Measurements from ENCODE around the gene MKNK2.
A peak's percentile ranks its signal among the peaks of the same experiment; 100 is the strongest.
"Not testable (repeated sequence)": the region's sequence is repeated elsewhere in the genome, so short reads cannot be mapped to it uniquely, and the experiment has no call there.

The MKNK2 gene

DNA sequence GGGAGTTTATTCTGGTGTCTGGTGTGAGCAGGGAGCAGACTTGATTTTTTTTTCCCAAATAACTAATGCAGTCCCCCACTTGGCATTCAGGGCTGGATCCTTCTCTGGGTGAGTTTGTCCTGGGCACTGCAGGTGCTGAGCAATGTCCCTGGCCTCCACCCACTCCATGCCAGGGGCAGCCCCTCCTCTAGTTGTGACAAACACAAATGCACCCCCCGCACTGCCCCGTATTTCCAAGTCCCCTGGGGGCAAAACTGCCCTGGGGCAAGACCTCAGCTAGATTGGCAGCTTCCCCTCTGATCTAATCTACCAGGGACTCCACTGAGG, 38.6 kb upstream of the MKNK2 start:
- Histone ChIP-seq H3K27me3 (ENCODE audit: insufficient read depth, low read length) (no peaks in the 10 kb centered on the region), H3K27ac (ENCODE audit: low read depth, low read length, poor library complexity, severe bottlenecking) (peak overlapping the region; percentile 98), H3K36me3 (ENCODE audit: insufficient read depth, low read length) (peaks cover 6% of the 10 kb centered on the region; the same call in 1 of the 2 replicates), H3F3A (ENCODE audit: insufficient read depth, low read length) (peaks cover 5% of the 10 kb centered on the region; the same call in 1 of the 2 replicates), H3K4me1 (ENCODE audit: insufficient read depth, low read length, severe bottlenecking) (peaks cover 83% of the 10 kb centered on the region), H4K20me1 (ENCODE audit: insufficient read depth, low read length) (no peaks in the 10 kb centered on the region), H3K9ac (ENCODE audit: low read length) (peak overlapping the region; percentile 37; the same call in 1 of the 2 replicates), H3K9me3 (ENCODE audit: low read length) (no peaks in the 10 kb centered on the region), H3K9me2 (ENCODE audit: low read depth, low read length) (no peaks in the 10 kb centered on the region), H3K4me2 (ENCODE audit: low read length) (peak overlapping the region; percentile 65), H3K4me3 (ENCODE audit: low read depth, low read length, poor library complexity, severe bottlenecking) (peak overlapping the region; percentile 36), H3K79me2 (ENCODE audit: insufficient read depth, low read length) (no peaks in the 10 kb centered on the region), H2AFZ (ENCODE audit: low read length) (no peak overlapping the region)
- TF ChIP-seq, protein P1, sequence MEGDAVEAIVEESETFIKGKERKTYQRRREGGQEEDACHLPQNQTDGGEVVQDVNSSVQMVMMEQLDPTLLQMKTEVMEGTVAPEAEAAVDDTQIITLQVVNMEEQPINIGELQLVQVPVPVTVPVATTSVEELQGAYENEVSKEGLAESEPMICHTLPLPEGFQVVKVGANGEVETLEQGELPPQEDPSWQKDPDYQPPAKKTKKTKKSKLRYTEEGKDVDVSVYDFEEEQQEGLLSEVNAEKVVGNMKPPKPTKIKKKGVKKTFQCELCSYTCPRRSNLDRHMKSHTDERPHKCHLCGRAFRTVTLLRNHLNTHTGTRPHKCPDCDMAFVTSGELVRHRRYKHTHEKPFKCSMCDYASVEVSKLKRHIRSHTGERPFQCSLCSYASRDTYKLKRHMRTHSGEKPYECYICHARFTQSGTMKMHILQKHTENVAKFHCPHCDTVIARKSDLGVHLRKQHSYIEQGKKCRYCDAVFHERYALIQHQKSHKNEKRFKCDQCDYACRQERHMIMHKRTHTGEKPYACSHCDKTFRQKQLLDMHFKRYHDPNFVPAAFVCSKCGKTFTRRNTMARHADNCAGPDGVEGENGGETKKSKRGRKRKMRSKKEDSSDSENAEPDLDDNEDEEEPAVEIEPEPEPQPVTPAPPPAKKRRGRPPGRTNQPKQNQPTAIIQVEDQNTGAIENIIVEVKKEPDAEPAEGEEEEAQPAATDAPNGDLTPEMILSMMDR (IDR thresholded peaks at IDR 0.05; ENCODE audit: low read length) = no peak
- TF ChIP-seq EZH2 (IDR thresholded peaks at IDR 0.05; ENCODE audit: borderline replicate concordance, low read length) = no peak

DNA sequence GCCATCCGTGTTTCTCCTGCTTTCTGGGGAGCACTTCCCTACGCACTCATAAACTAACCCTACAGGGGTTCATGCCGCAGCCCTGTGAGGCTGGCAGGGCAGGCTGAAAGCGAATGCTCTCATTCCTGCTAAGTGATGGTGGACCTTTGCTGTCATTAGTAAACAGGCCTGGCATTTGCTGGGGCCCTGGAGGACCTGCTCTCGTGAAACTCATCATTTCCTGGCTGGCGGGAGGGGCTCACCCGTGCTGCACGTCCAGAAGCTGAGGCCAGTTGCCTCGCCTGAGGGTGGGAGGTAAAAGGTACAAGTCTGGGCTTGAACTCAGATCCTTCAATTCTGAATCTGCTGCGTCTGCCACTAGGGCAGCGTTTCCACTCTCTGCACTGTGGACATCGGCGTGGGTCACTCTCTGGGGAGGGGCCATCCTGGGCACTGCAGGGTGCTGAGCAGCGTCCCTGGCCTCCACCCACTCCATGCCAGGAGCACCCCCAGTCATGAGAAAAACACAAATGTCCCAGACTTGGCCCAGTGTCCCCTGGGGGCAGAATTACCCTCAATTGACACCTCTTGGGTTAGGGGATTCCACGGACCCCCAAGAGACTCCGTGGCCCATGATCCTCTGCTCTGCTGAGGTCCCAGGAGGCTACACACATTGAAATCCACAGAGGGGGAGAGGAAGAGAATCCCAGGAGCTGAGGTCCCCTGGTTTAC, 38.1 kb upstream of the MKNK2 start:
- H3K4me1 ChIP-seq (ENCODE audit: insufficient read depth, low read length, severe bottlenecking) = peaks cover 80% of the 10 kb centered on the region
- peak overlapping the region; percentile 98 for H3K27ac ChIP-seq (ENCODE audit: low read depth, low read length, poor library complexity, severe bottlenecking)
- peak overlapping the region; percentile 65; the same call in 1 of the 2 replicates for H3K4me2 ChIP-seq (ENCODE audit: low read length)

DNA sequence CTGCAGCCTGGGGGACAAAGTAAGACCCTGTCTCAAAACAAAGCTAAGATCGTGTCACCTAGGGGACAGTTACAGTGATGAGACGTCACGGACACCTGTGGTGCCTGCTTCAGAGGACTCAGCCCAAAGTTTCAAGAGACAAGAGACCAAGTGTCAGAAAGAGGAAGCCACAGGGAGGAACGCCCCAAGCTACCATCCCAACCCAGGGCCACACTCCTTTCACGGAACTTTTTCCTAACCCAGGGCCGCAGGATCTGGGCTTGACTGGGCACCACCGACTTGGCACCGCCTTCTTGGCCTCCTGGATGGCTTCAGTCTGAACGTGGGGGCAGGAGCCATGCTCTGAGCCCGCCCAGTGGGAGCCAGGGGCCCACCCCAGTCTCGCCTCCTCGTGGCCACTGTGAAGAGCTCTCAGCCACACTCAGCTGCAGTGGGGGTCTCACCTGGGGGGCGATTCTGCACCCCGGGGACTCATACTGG, 36.6 kb upstream of the MKNK2 start:
- Histone ChIP-seq H3F3A (ENCODE audit: insufficient read depth, low read length) (peaks cover 5% of the 10 kb centered on the region; the same call in 1 of the 2 replicates), H4K20me1 (ENCODE audit: insufficient read depth, low read length) (no peaks in the 10 kb centered on the region), H3K9me2 (ENCODE audit: low read depth, low read length) (no peaks in the 10 kb centered on the region), H3K79me2 (ENCODE audit: insufficient read depth, low read length) (peaks cover 1% of the 10 kb centered on the region; the same call in 1 of the 2 replicates), H3K27ac (ENCODE audit: low read depth, low read length, poor library complexity, severe bottlenecking) (peak overlapping the region; percentile 98), H2AFZ (ENCODE audit: low read length) (no peak overlapping the region), H3K4me2 (ENCODE audit: low read length) (peak overlapping the region; percentile 29; the same call in 1 of the 2 replicates), H3K9ac (ENCODE audit: low read length) (peak overlapping the region; percentile 44; the same call in 1 of the 2 replicates), H3K36me3 (ENCODE audit: insufficient read depth, low read length) (no peaks in the 10 kb centered on the region; the same call in 1 of the 2 replicates), H3K4me3 (ENCODE audit: low read depth, low read length, poor library complexity, severe bottlenecking) (no peak overlapping the region), H3K4me1 (ENCODE audit: insufficient read depth, low read length, severe bottlenecking) (peaks cover 81% of the 10 kb centered on the region), H3K27me3 (ENCODE audit: insufficient read depth, low read length) (no peaks in the 10 kb centered on the region), H3K9me3 (ENCODE audit: low read length) (no peaks in the 10 kb centered on the region)
- no peak for TF ChIP-seq EZH2 (IDR thresholded peaks at IDR 0.05; ENCODE audit: borderline replicate concordance, low read length)
- TF ChIP-seq, protein P1 (IDR thresholded peaks at IDR 0.05; ENCODE audit: low read length) = peak; percentile 40

More for the DNA sequence above, 38.1 kb upstream of the MKNK2 start:
- Histone ChIP-seq H3K9me2 (ENCODE audit: low read depth, low read length) (no peaks in the 10 kb centered on the region), H4K20me1 (ENCODE audit: insufficient read depth, low read length) (no peaks in the 10 kb centered on the region), H3K36me3 (ENCODE audit: insufficient read depth, low read length) (peaks cover 6% of the 10 kb centered on the region; the same call in 1 of the 2 replicates), H3F3A (ENCODE audit: insufficient read depth, low read length) (peaks cover 5% of the 10 kb centered on the region; the same call in 1 of the 2 replicates), H2AFZ (ENCODE audit: low read length) (no peak overlapping the region), H3K9me3 (ENCODE audit: low read length) (no peaks in the 10 kb centered on the region), H3K4me3 (ENCODE audit: low read depth, low read length, poor library complexity, severe bottlenecking) (no peak overlapping the region), H3K9ac (ENCODE audit: low read length) (peak overlapping the region; percentile 37; the same call in 1 of the 2 replicates), H3K79me2 (ENCODE audit: insufficient read depth, low read length) (no peaks in the 10 kb centered on the region), H3K27me3 (ENCODE audit: insufficient read depth, low read length) (no peaks in the 10 kb centered on the region)
- no peak for TF ChIP-seq EZH2 (IDR thresholded peaks at IDR 0.05; ENCODE audit: borderline replicate concordance, low read length)
- TF ChIP-seq, protein P1 (IDR thresholded peaks at IDR 0.05; ENCODE audit: low read length) = no peak

DNA sequence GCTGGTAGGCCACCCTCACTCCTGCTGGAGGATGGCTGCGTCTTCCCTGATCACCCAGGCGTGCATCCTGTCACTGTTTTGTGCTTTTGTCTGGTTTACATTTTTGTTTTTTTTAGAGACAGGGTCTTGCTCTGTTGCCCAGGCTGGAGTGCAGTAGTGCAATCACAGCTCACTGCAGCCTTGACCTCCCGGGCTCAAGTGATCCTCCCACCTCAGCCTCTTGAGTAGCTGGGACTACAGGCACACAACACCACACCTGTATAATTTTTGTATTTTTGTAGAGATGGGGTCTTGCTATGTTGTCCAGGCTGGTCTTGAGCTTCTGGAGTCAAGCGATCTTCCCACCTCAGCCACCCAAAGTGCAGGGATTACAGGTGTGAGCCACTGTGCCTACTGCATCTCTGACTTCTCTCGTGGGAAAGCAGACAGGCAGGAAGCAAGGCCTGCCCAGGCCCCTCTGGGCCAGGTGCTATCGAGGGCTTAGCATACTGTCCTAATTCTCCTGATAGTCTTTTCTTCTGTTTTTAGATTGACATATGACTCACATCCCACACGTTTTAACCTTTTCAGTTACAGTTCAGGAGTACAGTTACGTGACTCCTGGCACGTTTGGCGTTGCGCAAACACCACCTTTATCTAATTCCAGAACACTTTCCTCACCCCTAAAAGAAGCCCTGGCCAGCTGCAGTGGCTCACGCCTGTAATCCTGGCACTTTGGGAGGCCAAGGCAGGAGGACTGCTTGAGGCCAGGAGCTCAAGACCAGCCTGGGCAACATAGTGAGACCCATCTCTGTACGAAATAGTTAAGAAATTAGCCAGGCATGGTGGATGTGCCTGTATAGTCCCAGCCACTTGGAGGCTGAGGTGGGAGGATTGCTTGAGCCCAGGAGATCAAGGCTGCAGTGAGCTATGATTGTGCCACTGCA, 35.9 kb upstream of the MKNK2 start:
- H3K27me3 ChIP-seq (ENCODE audit: insufficient read depth, low read length); H3K36me3 ChIP-seq (ENCODE audit: insufficient read depth, low read length); H3K9me3 ChIP-seq (ENCODE audit: low read length); H3F3A ChIP-seq (ENCODE audit: insufficient read depth, low read length); H3K4me3 ChIP-seq (ENCODE audit: low read depth, low read length, poor library complexity, severe bottlenecking); H3K9me2 ChIP-seq (ENCODE audit: low read depth, low read length); H2AFZ ChIP-seq (ENCODE audit: low read length); H3K79me2 ChIP-seq (ENCODE audit: insufficient read depth, low read length); H4K20me1 ChIP-seq (ENCODE audit: insufficient read depth, low read length): not testable (repeated sequence)
- Histone ChIP-seq H3K27ac (ENCODE audit: low read depth, low read length, poor library complexity, severe bottlenecking) (peak overlapping the region; percentile 98), H3K4me1 (ENCODE audit: insufficient read depth, low read length, severe bottlenecking) (peaks cover 87% of the 10 kb centered on the region), H3K9ac (ENCODE audit: low read length) (peak overlapping the region; percentile 33; the same call in 1 of the 2 replicates), H3K4me2 (ENCODE audit: low read length) (peak overlapping the region; percentile 37; the same call in 1 of the 2 replicates)

All from OCI-LY1 (cell line).